K562 (cell line): Measurements from ENCODE around the gene HMCN2. TPM values are rescaled to one million over a fixed set of nuclear protein-coding genes. Genes with fewer than 3 reads are reported as not detected.

ENCODE experiments used
- ATAC-seq: fragments of 200-7000 bp; cut with Tn5 transposase; 3 replicates; pipeline ENCODE4 v1.9.1; 2020; ENCODE audit warnings: moderate library complexity
- BruUV-seq: library from RNA; stranded (reverse); fragments of 400-500 nt; replicated peaks from 2 replicates; lab custom pipeline; 2021; lab: Mats Ljungman, UMichigan
- CTCF ChIA-PET: fragments of 300-600 bp; formaldehyde crosslinking; extraction: SDS; loops from one replicate; lab custom pipeline; 2021; ENCODE audit warnings: low intra/inter-chr PET ratio; lab: Yijun Ruan, JAX
- POLR2A ChIA-PET: fragments of 300-600, 350-650 bp; sonication (Branson Sonifier 250); formaldehyde crosslinking; extraction: SDS; loops from one replicate; lab custom pipeline; 2021; ENCODE audit warnings: antibody characterized with exemption, inconsistent platforms; lab: Yijun Ruan, JAX
- DNase-seq, 4 experiments: peaks; one replicate each; pipeline versions ENCODE4 v3.0.0 to v3.0.0-alpha.2; 2011 to 2018; ENCODE audit warnings: low spot score in 3 of 4, mixed read lengths in 3 of 4; ENCODE audit errors: extremely low read depth in 1 of 4
- FAIRE-seq: peaks from 2 replicates; lab custom pipeline; 2011; peaks lifted over from hg19 to GRCh38; lab: Jason Lieb, UNC
- H2AFZ ChIP-seq: 2 replicates; pipeline ENCODE4 v1.6.0; 2011; ENCODE audit warnings: low read depth, low read length, control low read depth, inconsistent platforms
- H3K27ac ChIP-seq: fragments of 200-600 bp; 3 replicates; pipeline ENCODE4 v1.8.0; 2011; ENCODE audit warnings: low read depth, mild to moderate bottlenecking, control low read depth, inconsistent platforms, low read length, moderate library complexity, mixed read lengths; ENCODE audit errors: extremely low read depth
- H3K27me3 ChIP-seq, 2 experiments: fragments of 300-600 bp in 1 of 2; 2 replicates in 1 of 2; 3 replicates in 1 of 2; pipeline versions ENCODE4 v1.6.0 to v1.8.0; 2011; ENCODE audit warnings: inconsistent platforms in 2 of 2, low read length in 2 of 2, mild to moderate bottlenecking in 1 of 2, mixed read lengths in 1 of 2, moderate library complexity in 1 of 2; ENCODE audit not compliant: control insufficient read depth in 2 of 2, insufficient read depth in 2 of 2
- H3K36me3 ChIP-seq: fragments of 300-600 bp; 3 replicates; pipeline ENCODE4 v1.8.0; 2011; ENCODE audit warnings: mild to moderate bottlenecking, low read length, inconsistent platforms; ENCODE audit not compliant: control insufficient read depth, insufficient read depth
- H3K4me1 ChIP-seq, 2 experiments: fragments of 200-600 bp in 1 of 2; replicated peaks in 1 of 2; 2 replicates in 1 of 2; 3 replicates in 1 of 2; pipeline versions ENCODE4 v1.5.1 to v1.8.0; 2011; ENCODE audit warnings: inconsistent platforms in 2 of 2, low read length in 2 of 2, mild to moderate bottlenecking in 1 of 2, mixed read lengths in 1 of 2, moderate library complexity in 1 of 2; ENCODE audit not compliant: control insufficient read depth in 2 of 2, insufficient read depth in 2 of 2
- H3K4me2 ChIP-seq: 2 replicates; pipeline ENCODE4 v1.6.1; 2011; ENCODE audit warnings: low read length, control low read depth, inconsistent platforms, mixed read lengths; ENCODE audit not compliant: insufficient read depth
- H3K4me3 ChIP-seq: fragments of 200-600 bp; sonication (generic), shearing (Covaris generic); 2 replicates; pipeline ENCODE4 v1.5.1; 2016; ENCODE audit warnings: control low read depth, inconsistent platforms
- H3K79me2 ChIP-seq: fragments of 200-600 bp; 3 replicates; pipeline ENCODE4 v1.8.0; 2011; ENCODE audit warnings: low read length, inconsistent platforms; ENCODE audit not compliant: control insufficient read depth, insufficient read depth
- H3K9ac ChIP-seq, 2 experiments: 2 replicates each; pipeline versions ENCODE4 v1.6.0 to v1.6.1; 2011; ENCODE audit warnings: low read depth in 2 of 2, low read length in 2 of 2, control low read depth in 1 of 2, inconsistent platforms in 1 of 2, mild to moderate bottlenecking in 1 of 2, mixed read lengths in 1 of 2; ENCODE audit not compliant: insufficient read depth in 1 of 2
- H3K9me1 ChIP-seq: one replicate; pipeline ENCODE4 v1.6.0; 2011; ENCODE audit warnings: inconsistent platforms, mild to moderate bottlenecking, low read length, moderate library complexity; ENCODE audit not compliant: control insufficient read depth, insufficient read depth
- H3K9me3 ChIP-seq: replicated peaks from 2 replicates; pipeline ENCODE4 v1.5.1; 2011; ENCODE audit warnings: low read depth, low read length, inconsistent platforms; ENCODE audit not compliant: control insufficient read depth, insufficient read depth
- H4K20me1 ChIP-seq: replicated peaks from 2 replicates; pipeline ENCODE4 v1.6.1; 2011; ENCODE audit warnings: low read length, inconsistent platforms, mixed read lengths; ENCODE audit not compliant: control insufficient read depth, insufficient read depth
- ARNT ChIP-seq, 2 experiments: fragments of 450-650 bp; IDR thresholded peaks; 2 replicates each; pipeline ENCODE4 v1.6.1; 2016; ENCODE audit warnings: mild to moderate bottlenecking in 1 of 2
- MYC ChIP-seq, 2 experiments: fragments of 250-450 bp in 1 of 2; sonication (Bioruptor Pico) in 1 of 2; IDR thresholded peaks; 2 replicates each; pipeline versions ENCODE4 v1.5.1 to v1.6.1; 2012 to 2021; ENCODE audit warnings: low read depth in 2 of 2, borderline replicate concordance in 1 of 2, improper control_type of control experiment in 1 of 2, low read length in 1 of 2, mild to moderate bottlenecking in 1 of 2, moderate library complexity in 1 of 2
- RBM39 ChIP-seq: fragments of 200-400 bp; formaldehyde crosslinking; optimal IDR thresholded peaks from 2 replicates; pipeline ENCODE3; 2018; ENCODE audit warnings: low read depth, low read length
- SMARCE1 ChIP-seq: fragments of 450-650 bp; IDR thresholded peaks from 2 replicates; pipeline ENCODE4 v1.7.1; 2016; ENCODE audit warnings: mild to moderate bottlenecking
- ZBTB17 ChIP-seq: fragments of 450-650 bp; formaldehyde crosslinking; IDR thresholded peaks from 2 replicates; pipeline ENCODE4 v1.4.0; 2020; ENCODE audit warnings: mild to moderate bottlenecking
- ZNF384 ChIP-seq: IDR thresholded peaks from 2 replicates; pipeline ENCODE4 v1.6.1; 2012; ENCODE audit warnings: low read depth, low read length, improper control_type of control experiment
- WGBS: fragments of 100-300 bp; shearing (Covaris generic); methylation state at CpG from one replicate; pipeline ENCODE4 v1.1.6; 2016; ENCODE audit warnings: low coverage, mixed read lengths; ENCODE audit not compliant: insufficient coverage; ENCODE audit errors: missing lambda C conversion rate; 5-methylcytosine and 5-hydroxymethylcytosine counted together
- in situ Hi-C: fragments of 300-500 bp; cut with MboI; formaldehyde crosslinking; loops from 4 replicates; pipeline ENCODE4 v1.15.0; 2018; ENCODE audit warnings: inconsistent platforms, mixed read lengths
- intact Hi-C: fragments of 100-400 bp; cut with micrococcal nuclease; formaldehyde crosslinking; loops from 2 replicates; pipeline ENCODE4 v1.14.2; 2022
- polyA plus RNA-seq, 8 experiments: library from polyadenylated mRNA; depleted of rRNA in 4 of 8; stranded (reverse) in 5 of 8; unstranded in 3 of 8; fragments of >200 nt; fragmentation: Nextera tagmentation in 2 of 8; fragmentation: Illumina TruSeq in 1 of 8; extraction: Ambion mirVana in 2 of 8; extraction: Trizol in 1 of 8; gene quantifications; 2 replicates each; pipeline versions ENCODE4 v1.2.1 to v1.2.3, GENCODE V29; 2011 to 2014; ENCODE audit warnings: inconsistent platforms in 1 of 8, missing spikeins in 1 of 8
- total RNA-seq, 7 experiments: library from RNA; depleted of rRNA in 6 of 7; stranded (reverse); fragments of >200 nt in 6 of 7; fragmentation: Illumina TruSeq in 2 of 7; extraction: Trizol in 2 of 7; gene quantifications; 2 replicates each; pipeline versions ENCODE4 v1.2.1 to v1.2.3, GENCODE V29; 2011 to 2021; ENCODE audit warnings: low replicate concordance in 1 of 7
- TF ChIP-seq, protein P1 (sequence below), 2 experiments: fragments of 450-650 bp; formaldehyde crosslinking in 1 of 2; IDR thresholded peaks; 2 replicates each; pipeline versions ENCODE4 v1.4.0 to v1.6.1; 2014 to 2020; ENCODE audit warnings: mild to moderate bottlenecking in 2 of 2, borderline replicate concordance in 1 of 2, low read depth in 1 of 2
- TF ChIP-seq, protein P2 (sequence below), 2 experiments: fragments of 150-350 bp in 1 of 2; IDR thresholded peaks; 2 replicates each; pipeline ENCODE4 v1.6.1; 2012 to 2016; ENCODE audit warnings: low read depth in 2 of 2, low read length in 2 of 2, mild to moderate bottlenecking in 1 of 2, moderate library complexity in 1 of 2

The HMCN2 gene
- total and polyA plus RNA-seq, 9 of the 15 experiments (the other 6 are each of a cell fraction or from before 2014, with no cell fraction given): 0.01 TPM; not detected in 8

DNA sequence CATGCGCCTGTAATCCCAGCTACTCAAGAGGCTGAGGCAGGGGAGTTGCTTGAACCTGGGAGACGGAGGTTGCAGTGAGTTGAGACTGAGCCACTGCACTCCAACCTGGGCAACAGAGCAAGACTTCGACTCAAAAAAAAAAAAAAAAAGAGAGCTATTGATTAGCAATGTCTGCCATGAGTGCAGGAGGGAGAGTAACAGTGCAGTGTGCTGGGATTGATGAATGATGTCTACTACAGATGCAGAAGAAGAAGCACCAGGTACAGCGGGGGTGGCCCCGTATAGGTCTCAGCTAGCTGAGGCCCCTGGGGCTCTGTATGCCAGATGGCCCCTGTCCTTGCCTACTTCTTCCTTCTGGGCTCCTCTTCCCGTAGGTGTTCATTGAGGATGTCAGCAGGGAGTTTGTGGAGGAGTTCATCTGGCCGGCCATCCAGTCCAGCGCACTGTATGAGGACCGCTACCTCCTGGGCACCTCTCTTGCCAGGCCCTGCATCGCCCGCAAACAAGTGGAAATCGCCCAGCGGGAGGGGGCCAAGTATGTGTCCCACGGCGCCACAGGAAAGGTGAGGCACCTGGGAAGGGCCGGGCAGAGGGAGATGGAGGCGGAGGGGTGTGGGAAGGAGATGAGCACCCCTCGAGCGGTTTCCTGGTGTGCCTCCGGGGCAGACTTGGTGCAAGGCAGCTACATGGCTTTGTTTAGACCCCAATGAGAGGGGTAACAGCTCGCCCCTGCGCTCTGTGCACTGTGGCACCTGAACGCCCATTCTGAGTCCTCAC is 192.7 kb downstream of the HMCN2 start:
- Histone ChIP-seq H3K9ac (peak overlapping the region in 1 of 2 experiments; percentile 33; a peak in 1 of 4 replicates), H3K4me2 (no peak overlapping the region), H3K27me3 (peaks cover 5 to 28% of the 10 kb centered on the region in 2 experiments; a peak in 3 of 5 replicates), H3K9me3 (no peaks in the 10 kb centered on the region), H3K36me3 (no peaks in the 10 kb centered on the region), H3K9me1 (no peaks in the 10 kb centered on the region), H3K27ac (no peak overlapping the region), H4K20me1 (peaks cover 13% of the 10 kb centered on the region), H2AFZ (no peak overlapping the region), H3K79me2 (no peaks in the 10 kb centered on the region), H3K4me1 (peaks cover 0 to 19% of the 10 kb centered on the region in 2 experiments; a peak in 2 of 5 replicates), H3K4me3 (no peak overlapping the region)
- BruUV-seq: no TSS peak
- in situ Hi-C loops (loop anchor here (10.0 kb wide), 1 partner anchor 407 kb away; no protein-coding TSS in a partner anchor), intact Hi-C loops (no loop called here)
- FAIRE-seq (peak; percentile 26), ATAC-seq (no peak), DNase-seq (no peak)
- ChIA-PET POLR2A (interaction anchor here (0.5 to 1.5 kb wide), 3 partner anchors 57 to 160 kb away, joined by 3 to 5 read pairs (median 4); no protein-coding TSS in a partner anchor), CTCF (no interaction called here)
- WGBS: 28% methylated on average over 21 of the region's 23 CpGs
- no peak for TF ChIP-seq SMARCE1
- TF ChIP-seq MYC (IDR thresholded peaks at IDR 0.05; ENCODE audit: low read depth, low read length): no peak
- no peak for TF ChIP-seq MYC (CRISPR knock-in tag; IDR thresholded peaks at IDR 0.05; ENCODE audit: borderline replicate concordance, low read depth)
- no peak for TF ChIP-seq RBM39
- peak; percentile 91 for TF ChIP-seq ZBTB17
- no peak for TF ChIP-seq ARNT (IDR thresholded peaks at IDR 0.05)
- TF ChIP-seq, protein P1, sequence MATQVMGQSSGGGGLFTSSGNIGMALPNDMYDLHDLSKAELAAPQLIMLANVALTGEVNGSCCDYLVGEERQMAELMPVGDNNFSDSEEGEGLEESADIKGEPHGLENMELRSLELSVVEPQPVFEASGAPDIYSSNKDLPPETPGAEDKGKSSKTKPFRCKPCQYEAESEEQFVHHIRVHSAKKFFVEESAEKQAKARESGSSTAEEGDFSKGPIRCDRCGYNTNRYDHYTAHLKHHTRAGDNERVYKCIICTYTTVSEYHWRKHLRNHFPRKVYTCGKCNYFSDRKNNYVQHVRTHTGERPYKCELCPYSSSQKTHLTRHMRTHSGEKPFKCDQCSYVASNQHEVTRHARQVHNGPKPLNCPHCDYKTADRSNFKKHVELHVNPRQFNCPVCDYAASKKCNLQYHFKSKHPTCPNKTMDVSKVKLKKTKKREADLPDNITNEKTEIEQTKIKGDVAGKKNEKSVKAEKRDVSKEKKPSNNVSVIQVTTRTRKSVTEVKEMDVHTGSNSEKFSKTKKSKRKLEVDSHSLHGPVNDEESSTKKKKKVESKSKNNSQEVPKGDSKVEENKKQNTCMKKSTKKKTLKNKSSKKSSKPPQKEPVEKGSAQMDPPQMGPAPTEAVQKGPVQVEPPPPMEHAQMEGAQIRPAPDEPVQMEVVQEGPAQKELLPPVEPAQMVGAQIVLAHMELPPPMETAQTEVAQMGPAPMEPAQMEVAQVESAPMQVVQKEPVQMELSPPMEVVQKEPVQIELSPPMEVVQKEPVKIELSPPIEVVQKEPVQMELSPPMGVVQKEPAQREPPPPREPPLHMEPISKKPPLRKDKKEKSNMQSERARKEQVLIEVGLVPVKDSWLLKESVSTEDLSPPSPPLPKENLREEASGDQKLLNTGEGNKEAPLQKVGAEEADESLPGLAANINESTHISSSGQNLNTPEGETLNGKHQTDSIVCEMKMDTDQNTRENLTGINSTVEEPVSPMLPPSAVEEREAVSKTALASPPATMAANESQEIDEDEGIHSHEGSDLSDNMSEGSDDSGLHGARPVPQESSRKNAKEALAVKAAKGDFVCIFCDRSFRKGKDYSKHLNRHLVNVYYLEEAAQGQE (IDR thresholded peaks at IDR 0.05; ENCODE audit: borderline replicate concordance): peak; percentile 31; the same call in 1 of the 2 replicates
- TF ChIP-seq, protein P1 (CRISPR knock-in tag; IDR thresholded peaks at IDR 0.05; ENCODE audit: low read depth): no peak
- TF ChIP-seq ZNF384: peak; percentile 86
- TF ChIP-seq, protein P2, sequence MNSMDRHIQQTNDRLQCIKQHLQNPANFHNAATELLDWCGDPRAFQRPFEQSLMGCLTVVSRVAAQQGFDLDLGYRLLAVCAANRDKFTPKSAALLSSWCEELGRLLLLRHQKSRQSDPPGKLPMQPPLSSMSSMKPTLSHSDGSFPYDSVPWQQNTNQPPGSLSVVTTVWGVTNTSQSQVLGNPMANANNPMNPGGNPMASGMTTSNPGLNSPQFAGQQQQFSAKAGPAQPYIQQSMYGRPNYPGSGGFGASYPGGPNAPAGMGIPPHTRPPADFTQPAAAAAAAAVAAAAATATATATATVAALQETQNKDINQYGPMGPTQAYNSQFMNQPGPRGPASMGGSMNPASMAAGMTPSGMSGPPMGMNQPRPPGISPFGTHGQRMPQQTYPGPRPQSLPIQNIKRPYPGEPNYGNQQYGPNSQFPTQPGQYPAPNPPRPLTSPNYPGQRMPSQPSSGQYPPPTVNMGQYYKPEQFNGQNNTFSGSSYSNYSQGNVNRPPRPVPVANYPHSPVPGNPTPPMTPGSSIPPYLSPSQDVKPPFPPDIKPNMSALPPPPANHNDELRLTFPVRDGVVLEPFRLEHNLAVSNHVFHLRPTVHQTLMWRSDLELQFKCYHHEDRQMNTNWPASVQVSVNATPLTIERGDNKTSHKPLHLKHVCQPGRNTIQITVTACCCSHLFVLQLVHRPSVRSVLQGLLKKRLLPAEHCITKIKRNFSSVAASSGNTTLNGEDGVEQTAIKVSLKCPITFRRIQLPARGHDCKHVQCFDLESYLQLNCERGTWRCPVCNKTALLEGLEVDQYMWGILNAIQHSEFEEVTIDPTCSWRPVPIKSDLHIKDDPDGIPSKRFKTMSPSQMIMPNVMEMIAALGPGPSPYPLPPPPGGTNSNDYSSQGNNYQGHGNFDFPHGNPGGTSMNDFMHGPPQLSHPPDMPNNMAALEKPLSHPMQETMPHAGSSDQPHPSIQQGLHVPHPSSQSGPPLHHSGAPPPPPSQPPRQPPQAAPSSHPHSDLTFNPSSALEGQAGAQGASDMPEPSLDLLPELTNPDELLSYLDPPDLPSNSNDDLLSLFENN (IDR thresholded peaks at IDR 0.05; ENCODE audit: low read depth in 2 of 2, low read length in 2 of 2): peak in 1 of 2 experiments; percentile 74; a peak in 1 of 4 replicates
